ENCODE results near the gene SMAD6.

The SMAD6 gene

DNA sequence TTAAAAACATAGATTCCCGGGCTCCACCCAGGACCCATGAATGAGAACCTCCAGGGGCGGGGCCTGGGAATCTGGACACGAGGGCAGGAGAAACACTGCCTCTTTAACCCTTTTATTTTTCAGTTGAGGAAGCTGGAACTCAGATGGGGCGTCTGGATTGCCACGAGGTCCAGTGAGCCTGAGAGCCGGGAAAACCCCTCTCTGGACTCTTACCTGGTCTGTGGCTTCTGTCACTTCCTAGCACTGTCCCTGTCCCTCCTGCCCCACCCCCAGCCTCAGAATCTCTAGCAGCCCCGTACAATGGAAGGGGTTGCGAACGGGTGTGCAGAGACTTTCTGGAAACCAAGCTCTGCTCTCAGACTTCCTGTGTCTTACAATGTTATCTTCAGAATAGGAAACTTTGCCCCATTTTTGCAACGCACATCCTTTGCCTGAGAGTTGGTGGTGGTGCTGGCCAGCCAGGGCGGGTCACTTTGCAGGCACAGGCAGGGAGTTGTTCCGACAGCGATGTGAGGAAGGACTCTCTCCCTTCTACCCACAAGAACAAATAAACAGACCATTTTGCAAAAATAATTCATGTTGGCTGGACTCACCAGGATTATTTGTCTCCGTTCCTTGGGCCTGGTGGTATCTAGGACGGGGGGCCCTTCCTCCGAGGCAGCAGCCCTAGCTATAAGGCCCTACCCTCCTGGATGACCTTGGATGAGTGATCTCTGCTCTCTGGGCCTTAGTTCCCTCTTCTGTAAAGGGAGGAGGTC lies 59.1 kb downstream of the SMAD6 start:
- TF ChIP-seq, protein P1, sequence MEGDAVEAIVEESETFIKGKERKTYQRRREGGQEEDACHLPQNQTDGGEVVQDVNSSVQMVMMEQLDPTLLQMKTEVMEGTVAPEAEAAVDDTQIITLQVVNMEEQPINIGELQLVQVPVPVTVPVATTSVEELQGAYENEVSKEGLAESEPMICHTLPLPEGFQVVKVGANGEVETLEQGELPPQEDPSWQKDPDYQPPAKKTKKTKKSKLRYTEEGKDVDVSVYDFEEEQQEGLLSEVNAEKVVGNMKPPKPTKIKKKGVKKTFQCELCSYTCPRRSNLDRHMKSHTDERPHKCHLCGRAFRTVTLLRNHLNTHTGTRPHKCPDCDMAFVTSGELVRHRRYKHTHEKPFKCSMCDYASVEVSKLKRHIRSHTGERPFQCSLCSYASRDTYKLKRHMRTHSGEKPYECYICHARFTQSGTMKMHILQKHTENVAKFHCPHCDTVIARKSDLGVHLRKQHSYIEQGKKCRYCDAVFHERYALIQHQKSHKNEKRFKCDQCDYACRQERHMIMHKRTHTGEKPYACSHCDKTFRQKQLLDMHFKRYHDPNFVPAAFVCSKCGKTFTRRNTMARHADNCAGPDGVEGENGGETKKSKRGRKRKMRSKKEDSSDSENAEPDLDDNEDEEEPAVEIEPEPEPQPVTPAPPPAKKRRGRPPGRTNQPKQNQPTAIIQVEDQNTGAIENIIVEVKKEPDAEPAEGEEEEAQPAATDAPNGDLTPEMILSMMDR (IDR thresholded peaks at IDR 0.05; ENCODE audit: low read depth, low read length) = no peak
- H3K36me3 ChIP-seq = no peaks in the 10 kb centered on the region; the same call in 1 of the 2 replicates
- H3K9me3 ChIP-seq (ENCODE audit: severe bottlenecking) = no peaks in the 10 kb centered on the region
- H3K27me3 ChIP-seq (ENCODE audit: insufficient read depth, low read depth, severe bottlenecking) = no peaks in the 10 kb centered on the region
- no peak for DNase-seq
- no peak overlapping the region for H3K4me3 ChIP-seq (ENCODE audit: low read depth, low read length)
- H3K27ac ChIP-seq = no peak overlapping the region

DNA sequence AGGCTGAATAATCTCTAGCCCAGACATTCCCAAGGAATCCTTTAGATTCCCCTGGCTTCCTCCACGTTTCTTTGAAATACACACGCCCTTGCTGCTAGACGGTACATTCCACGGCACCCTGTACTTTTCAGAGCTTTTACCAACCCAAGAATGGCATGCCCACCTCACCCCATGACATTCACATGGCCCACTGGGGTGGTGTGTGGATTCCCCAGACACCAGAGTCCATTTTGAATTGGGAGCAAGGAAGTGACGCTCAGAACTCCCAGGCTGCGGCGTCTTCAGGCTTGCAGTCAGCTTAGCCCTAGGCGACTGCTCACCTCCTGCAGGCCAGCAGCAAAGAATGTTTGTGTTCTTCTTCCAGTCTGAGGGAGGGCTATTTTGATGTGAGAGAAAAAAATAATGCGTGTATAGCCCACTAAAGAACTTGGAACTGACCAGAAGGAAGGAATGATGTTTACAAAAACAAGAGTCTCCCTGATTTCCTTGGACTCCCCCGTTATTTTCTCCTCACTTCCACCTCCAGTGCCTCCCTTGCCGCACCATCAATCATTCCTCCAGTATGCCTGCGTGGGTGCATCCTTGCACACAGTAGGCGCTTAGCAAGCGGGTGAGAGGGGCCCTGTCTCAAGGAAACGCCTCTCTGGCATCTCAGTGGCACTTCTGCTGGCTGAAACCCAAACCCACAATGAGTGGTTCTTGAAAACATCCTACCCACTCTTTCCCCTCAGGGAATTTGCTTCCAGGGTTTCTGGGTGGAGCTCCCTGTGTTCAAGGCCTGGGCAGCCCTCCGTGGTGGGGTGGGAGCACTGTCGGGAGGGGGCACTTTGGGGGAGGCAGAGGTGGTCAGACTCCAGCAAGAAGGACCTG lies 59.9 kb downstream of the SMAD6 start:
- TF ChIP-seq, protein P1 (IDR thresholded peaks at IDR 0.05; ENCODE audit: low read depth, low read length) = no peak
- no peak overlapping the region for H3K27ac ChIP-seq
- no peaks in the 10 kb centered on the region for H3K36me3 ChIP-seq

DNA sequence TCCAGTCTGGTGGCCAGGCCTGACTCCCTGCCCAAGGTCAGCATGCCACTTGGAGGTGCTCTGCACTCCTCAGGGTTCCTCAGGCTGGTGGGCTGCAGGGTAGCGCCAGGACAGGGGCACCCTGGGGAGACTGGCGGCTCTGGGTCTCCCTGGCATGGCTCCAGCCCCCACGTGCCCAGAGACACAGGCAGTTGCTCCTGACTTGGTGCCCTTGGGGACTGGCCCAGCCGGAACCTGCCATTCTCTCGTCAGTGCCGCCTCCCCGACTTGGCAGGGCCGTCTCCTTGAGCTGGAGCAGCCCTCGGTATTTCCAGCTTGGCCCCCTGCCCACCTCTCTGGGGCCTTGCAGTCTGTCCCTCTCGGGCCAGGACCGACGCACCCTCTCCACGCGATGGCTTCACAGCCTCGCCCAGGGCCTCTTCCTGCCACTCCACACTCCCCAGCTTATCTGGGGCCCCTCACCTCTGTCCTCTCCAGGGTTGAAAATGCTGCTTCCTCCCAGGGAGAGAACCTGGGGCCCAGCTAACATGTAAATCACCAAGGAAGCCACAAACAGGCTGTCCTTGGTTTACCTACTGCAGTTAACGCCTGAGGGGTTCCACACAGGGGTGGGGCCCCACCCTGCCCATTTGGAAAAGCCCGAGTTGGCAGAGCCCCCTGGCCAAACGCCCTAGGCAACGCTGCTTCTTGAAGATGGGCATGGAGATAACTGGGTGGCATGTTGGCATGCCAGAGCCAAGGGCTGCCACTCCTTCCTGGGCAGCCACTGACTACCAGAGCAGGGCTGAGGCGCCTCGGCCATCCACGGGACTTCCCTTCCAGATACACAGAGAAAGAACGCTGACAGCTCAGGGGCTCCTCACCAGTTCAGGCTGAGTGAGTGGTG lies 61.4 kb downstream of the SMAD6 start:
- H3K4me3 ChIP-seq (ENCODE audit: low read depth, low read length) = no peak overlapping the region
- no peaks in the 10 kb centered on the region for H3K9me3 ChIP-seq (ENCODE audit: severe bottlenecking)
- no peak for DNase-seq
- H3K36me3 ChIP-seq = no peaks in the 10 kb centered on the region
- H3K27me3 ChIP-seq (ENCODE audit: insufficient read depth, low read depth, severe bottlenecking) = no peaks in the 10 kb centered on the region
- no peak overlapping the region for H3K27ac ChIP-seq
- TF ChIP-seq, protein P1 (IDR thresholded peaks at IDR 0.05; ENCODE audit: low read depth, low read length) = no peak

More for the DNA sequence above, 59.9 kb downstream of the SMAD6 start:
- DNase-seq = no peak
- Histone ChIP-seq H3K4me3 (ENCODE audit: low read depth, low read length) (no peak overlapping the region), H3K9me3 (ENCODE audit: severe bottlenecking) (no peaks in the 10 kb centered on the region), H3K27me3 (ENCODE audit: insufficient read depth, low read depth, severe bottlenecking) (no peaks in the 10 kb centered on the region)

DNA sequence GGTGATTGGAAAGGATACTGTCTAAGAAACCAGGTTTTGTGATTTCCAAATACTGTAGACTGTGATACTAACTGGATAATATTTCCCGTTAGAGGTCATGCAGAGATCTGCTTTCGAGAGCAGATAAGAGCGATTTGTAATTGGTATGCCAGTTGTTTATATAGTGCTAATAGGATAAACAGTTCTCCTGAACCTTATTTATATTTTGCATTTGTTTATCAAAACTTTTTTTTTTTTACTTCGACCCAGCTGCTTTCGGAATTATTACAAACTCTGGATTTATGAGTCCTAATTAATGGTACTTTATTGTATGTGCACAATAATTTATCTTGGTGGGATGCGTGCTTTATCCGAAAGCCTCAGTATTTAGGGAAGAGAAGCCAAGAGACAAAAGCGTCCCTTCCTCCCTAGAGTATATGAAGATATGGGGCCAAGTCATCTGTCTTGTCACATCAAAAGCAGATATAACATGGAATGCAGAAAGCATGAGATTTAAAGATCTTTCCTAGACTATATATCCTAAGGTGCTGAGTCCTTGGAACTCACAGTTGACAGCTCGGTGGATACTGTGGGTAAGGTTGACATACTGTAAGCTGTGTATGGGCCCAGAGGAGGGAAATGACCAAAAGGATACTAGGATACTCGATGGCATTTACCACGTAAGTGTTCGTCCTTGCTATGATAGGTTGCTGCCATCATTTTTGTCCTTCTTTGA lies 62.2 kb downstream of the SMAD6 start:
- DNase-seq = no peak
- H3K36me3 ChIP-seq = no peaks in the 10 kb centered on the region
- H3K4me3 ChIP-seq (ENCODE audit: low read depth, low read length) = no peak overlapping the region
- no peaks in the 10 kb centered on the region for H3K27me3 ChIP-seq (ENCODE audit: insufficient read depth, low read depth, severe bottlenecking)
- no peak overlapping the region for H3K27ac ChIP-seq
- TF ChIP-seq, protein P1 (IDR thresholded peaks at IDR 0.05; ENCODE audit: low read depth, low read length) = no peak
- no peaks in the 10 kb centered on the region for H3K9me3 ChIP-seq (ENCODE audit: severe bottlenecking)
